HG02973 (cell line): ENCODE measurements around the gene SNX30.

Source experiments
- ATAC-seq: cut with Tn5 transposase; IDR thresholded peaks from one replicate; pipeline ENCODE4 v1.9.1; 2021; ENCODE audit warnings: moderate library complexity; ENCODE audit not compliant: unreplicated experiment

The SNX30 gene

DNA sequence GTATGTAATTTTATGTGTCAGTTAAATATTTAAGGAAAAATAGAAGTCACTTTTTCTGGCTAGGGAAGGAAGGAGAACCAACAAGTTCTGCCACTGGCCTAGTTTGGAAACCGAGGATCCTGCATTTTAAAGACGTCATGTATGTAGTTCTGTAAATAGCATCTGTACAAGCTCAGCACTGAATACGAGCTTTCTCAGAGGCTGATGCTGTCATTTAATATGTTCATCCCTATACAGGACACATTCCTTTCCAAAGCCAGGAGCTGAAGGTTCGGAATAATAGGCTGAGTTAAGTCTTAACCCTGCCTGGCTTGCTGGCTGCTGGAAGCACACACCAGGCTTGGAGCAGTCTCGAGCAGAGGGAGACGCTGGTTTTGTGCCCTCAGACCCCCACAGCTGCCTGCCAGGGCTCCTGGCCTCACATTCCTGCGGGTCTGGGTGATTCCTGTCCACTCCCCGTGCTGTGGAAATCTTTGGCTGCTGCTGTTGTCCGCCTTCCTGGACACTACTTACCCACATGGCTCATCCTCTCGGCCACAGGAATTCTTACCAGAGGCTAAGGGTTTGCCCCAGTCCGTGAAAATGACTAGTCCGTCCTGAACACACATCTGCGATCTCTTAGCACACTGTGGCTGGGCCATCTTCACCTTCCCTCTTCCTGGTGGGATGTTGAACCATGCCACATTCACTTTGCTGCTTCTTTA, 103.5 kb downstream of the SNX30 start:
- no peak for ATAC-seq

GRCh38 chr9:112854657-112855056, 104.1 kb downstream of the SNX30 start:
- no peak for ATAC-seq

- ATAC-seq, result no peak
Measured at GRCh38 chr9:112856200-112856599, 105.6 kb downstream of the SNX30 start.

DNA sequence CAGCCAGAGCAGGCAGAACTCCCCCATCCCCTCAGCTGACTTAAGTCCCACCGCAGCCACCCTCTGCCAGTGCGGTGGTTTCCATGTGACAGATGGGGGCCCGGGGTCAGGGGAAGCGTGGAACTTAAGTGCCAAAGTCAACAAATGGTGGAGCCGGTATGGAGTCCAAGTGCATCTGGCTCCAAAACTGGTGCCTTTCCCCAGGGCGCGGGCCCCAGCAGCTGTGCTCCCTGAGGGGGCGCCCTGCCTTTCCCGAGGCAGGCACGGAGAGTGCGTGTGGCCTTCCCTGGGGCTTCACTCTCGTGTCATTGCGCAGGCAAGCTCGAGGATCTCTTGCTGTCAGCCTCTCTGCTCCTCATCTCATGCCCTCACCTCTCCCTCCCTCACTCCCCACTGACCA, 106.3 kb downstream of the SNX30 start:
- no peak for ATAC-seq

- ATAC-seq, result no peak
Measured at GRCh38 chr9:112858005-112858404, 107.4 kb downstream of the SNX30 start.

- ATAC-seq, result peak; percentile 74
Measured at GRCh38 chr9:112858625-112859147, 108.1 kb downstream of the SNX30 start.

GRCh38 chr9:112860451-112860850, 109.9 kb downstream of the SNX30 start:
- ATAC-seq, result no peak

GRCh38 chr9:112861155-112861554, 110.6 kb downstream of the SNX30 start:
- no peak for ATAC-seq

- no peak for ATAC-seq
Measured at GRCh38 chr9:112861638-112862555, 111.3 kb downstream of the SNX30 start.

DNA sequence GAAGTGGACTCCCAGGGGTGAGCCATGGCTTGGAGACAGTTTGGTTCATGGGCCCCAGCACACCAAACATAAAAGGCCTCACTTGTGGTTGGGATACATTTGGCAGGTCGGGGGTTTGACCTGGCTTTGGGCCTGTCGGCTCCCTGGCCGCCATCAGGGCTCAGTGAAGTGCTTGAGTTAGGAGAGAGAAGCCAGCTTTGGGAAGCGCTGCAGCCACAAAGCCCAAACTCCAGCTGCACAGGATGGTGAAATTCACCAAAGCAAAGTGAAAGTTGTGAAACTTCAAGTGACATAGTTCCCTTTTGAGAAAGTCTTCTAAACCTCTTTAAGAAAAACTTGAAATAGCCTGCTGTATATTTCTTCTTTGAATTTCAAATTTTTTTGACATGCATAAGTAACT, 112.7 kb downstream of the SNX30 start:
- ATAC-seq, result peak; percentile 41

GRCh38 chr9:112863746-112864145, 113.2 kb downstream of the SNX30 start:
- peak; percentile 34 for ATAC-seq

DNA sequence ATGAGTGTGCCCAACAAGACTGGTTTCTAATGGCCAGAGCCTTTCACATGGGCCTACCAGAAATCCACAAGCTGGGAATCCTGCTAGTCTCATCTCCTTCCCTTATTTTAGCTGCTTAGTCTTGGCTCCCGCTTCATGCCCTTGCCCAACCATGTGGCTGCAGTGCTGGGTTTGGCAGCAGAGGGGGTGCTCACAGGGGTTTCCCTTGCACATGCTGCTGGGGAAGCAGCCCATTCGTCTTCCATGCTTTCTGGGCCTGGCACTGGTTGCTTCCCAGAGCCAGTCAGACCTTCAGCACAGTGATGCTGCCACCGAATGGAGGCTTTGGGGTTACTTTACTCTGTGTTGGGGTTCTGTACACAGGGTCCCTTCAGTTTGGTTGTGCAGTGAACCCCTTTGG, 113.8 kb downstream of the SNX30 start:
- ATAC-seq, result no peak

GRCh38 chr9:112864982-112865381, 114.4 kb downstream of the SNX30 start:
- no peak for ATAC-seq

DNA sequence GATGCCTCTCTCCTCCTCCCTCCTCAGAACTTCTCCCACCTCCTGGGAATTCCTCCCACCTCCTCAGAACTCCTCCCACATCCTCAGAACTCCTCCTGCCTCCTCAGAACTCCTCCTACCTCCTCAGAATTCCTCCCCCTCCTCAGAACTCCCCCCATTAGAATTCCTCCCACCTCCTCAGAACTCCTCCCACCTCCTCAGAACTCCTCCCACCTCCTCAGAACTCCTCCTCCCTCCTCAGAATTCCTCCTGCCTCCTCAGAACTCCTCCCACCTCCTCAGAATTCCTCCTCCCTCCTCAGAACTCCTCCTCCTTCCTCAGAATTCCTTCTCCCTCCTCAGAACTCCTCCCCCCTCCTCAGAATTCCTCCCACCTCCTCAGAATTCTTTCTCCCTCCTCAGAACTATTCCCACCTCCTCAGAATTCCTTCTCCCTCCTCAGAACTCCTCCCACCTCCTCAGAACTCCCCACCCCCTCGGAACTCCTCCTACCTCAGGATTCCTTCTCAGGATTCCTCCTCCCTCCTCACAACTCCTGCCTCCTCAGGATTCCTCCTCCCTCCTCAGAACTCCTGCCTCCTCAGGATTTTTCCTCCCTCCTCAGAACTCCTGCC, 116.2 kb downstream of the SNX30 start:
- ATAC-seq, result no peak

DNA sequence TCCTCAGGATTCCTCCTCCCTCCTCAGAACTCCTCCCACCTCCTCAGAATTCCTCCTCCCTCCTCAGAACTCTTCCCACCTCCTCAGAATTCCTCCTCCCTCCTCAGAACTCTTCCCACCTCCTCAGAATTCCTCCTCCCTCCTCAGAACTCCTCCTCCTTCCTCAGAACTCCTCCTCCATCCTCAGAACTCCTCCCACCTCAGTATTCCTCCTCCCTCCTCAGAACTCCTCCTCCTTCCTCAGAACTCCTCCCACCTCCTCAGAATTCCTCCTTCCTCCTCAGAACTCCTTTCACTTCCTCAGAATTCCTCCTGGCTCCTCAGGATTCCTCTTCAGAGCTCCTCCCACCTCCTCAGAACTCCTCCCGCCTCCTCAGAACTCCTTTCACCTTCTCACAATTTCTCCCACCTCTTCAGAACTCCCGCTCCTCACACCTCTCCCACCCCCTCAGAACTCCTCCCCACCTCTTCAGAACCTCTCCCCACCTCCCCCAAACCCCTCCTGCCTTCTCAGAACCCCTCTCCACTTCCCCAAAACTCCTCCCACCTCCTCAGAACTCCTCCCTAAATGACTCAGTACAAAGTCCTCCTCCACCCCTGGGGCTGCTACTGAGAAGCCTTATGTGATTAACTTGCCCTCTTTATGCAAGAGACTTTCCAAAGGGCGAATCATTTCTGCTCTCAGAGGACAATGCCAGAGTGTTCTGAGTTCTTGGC, 116.9 kb downstream of the SNX30 start:
- ATAC-seq, result no peak

DNA sequence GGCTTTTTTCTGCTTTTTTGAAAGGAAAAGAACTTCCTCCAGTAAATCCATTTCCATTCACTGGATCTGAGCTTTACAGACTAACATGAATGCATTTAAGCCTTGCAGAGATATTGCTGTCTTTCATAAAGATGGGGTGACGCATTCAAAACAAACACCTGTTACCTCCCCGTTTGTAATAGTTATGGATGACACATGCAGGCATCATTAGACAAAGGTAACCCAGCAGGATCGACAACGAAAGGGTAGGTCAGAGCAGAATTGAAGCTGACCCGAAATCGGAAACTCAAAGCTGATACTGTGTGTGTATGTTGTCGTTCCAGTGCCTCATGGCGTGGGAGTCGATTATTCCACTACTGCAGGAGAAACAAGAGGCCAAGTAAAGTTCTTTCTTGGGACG, 117.9 kb downstream of the SNX30 start:
- ATAC-seq, result no peak

DNA sequence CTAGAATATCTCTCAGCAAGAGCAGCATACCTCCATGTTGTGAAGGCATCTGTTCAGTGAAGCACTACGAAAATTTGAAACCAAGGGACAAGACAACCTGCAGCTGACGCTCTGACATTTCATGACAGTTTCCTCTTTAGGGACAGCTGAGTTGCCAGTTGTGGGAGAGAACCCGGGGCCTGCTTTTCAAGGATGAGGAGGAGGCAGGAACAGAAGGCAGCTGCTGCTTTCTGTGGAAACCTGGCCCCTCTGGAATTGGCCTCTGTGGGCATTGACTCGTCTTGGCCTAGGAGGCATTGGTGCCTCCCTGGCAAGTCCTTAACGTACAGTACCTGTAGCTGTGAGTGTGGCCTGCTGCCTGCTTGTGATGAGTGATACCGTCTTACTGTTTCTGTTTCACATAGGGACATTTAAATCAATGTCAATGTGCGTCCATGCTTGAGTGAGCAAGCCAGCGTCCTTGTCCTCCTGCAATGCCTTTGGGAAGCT, 118.5 kb downstream of the SNX30 start:
- ATAC-seq, result no peak

DNA sequence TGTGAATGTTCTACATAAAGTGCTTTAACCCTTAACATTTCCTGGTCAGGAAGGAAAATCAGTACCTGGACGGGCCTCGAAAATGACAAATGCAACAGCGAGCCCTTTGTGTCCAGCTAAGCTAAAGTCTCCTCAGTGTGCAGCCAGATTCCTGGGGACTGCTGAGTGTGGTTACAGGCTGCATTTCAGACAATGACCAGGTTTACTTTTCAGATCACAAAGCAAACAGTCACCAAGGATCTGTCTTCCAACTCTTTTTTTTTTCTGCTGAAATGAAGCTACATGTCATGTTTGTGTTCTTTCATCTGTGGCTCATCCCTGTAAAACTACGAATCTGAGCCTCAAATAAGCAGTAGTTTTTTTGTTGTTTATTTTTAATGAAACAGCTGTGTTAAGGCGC, 119.4 kb downstream of the SNX30 start:
- no peak for ATAC-seq

DNA sequence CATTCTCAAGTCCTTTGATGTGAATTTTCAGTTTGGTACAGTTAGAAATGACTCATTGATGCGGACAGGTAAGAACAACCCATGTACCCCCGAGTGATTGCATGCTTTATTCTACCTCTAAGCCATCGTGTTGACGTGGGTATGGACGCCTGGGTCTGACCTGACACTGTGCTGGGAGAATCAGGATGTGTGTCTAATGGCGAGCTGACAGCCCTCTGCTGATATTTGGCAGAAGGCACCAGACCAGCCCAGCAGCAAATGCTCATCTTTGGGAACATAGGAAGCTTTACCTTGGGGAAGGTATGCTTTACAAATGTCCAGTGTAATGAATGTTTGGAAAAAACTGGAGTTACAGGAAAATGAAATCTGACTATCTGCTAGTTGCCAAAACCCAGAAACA, 120.0 kb downstream of the SNX30 start:
- no peak for ATAC-seq

DNA sequence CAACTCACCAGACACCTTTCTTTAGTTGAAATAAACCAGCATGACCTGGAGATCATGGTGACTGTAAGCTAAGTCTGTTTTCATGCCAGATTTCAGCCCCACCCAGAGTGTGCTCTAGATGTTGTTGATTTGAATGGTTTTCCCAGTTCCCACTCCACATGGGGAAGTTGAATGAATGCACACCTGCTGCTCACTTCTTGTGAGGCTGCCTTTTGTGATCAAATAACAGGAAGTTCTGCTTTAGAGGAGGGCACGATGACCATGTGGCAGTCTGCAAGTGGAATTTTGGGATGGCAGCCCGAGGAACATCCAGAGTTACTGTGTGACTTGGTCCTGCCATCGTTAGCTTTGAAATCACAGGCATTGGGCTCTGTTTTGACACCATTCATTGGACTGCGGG, 121.5 kb downstream of the SNX30 start:
- ATAC-seq, result no peak
